ENCODE results near the gene TSPEAR.

TSPEAR gene

GRCh38 chr21:44720170-44720569 lies 8.8 kb upstream of the TSPEAR start:
- no peak for DNase-seq (ENCODE audit: low spot score)

GRCh38 chr21:44718571-44718970 lies 7.2 kb upstream of the TSPEAR start:
- no peak for DNase-seq (ENCODE audit: low spot score)

GRCh38 chr21:44718093-44718492 lies 6.7 kb upstream of the TSPEAR start:
- DNase-seq (ENCODE audit: low spot score) = no peak

- DNase-seq (ENCODE audit: low spot score) = no peak
Observed at GRCh38 chr21:44716984-44717383, 5.6 kb upstream of the TSPEAR start.

GRCh38 chr21:44714905-44715304 lies 3.5 kb upstream of the TSPEAR start:
- no peak for DNase-seq (ENCODE audit: low spot score)

GRCh38 chr21:44713846-44714245 lies 2.5 kb upstream of the TSPEAR start:
- no peak for DNase-seq (ENCODE audit: low spot score)

GRCh38 chr21:44713130-44713529 lies 1.8 kb upstream of the TSPEAR start:
- no peak for DNase-seq (ENCODE audit: low spot score)

GRCh38 chr21:44712203-44713028 lies 1.0 kb upstream of the TSPEAR start:
- DNase-seq (ENCODE audit: low spot score) = no peak

- DNase-seq (ENCODE audit: low spot score) = no peak
Observed at GRCh38 chr21:44710756-44711326, 531 bp downstream of the TSPEAR start.

- DNase-seq (ENCODE audit: low spot score) = no peak
Observed at GRCh38 chr21:44710294-44710665, 1.1 kb downstream of the TSPEAR start.

- no peak for DNase-seq (ENCODE audit: low spot score)
Observed at GRCh38 chr21:44709426-44710293, 1.7 kb downstream of the TSPEAR start.

GRCh38 chr21:44708866-44709425 lies 2.4 kb downstream of the TSPEAR start:
- no peak for DNase-seq (ENCODE audit: low spot score)

GRCh38 chr21:44708213-44708865 lies 3.0 kb downstream of the TSPEAR start:
- no peak for DNase-seq (ENCODE audit: low spot score)

GRCh38 chr21:44706706-44707581 lies 4.4 kb downstream of the TSPEAR start:
- DNase-seq (ENCODE audit: low spot score) = no peak

GRCh38 chr21:44706026-44706705 lies 5.2 kb downstream of the TSPEAR start:
- DNase-seq (ENCODE audit: low spot score) = no peak

- DNase-seq (ENCODE audit: low spot score) = no peak
Observed at GRCh38 chr21:44704636-44705001, 6.8 kb downstream of the TSPEAR start.

- no peak for DNase-seq (ENCODE audit: low spot score)
Observed at GRCh38 chr21:44703731-44704635, 7.4 kb downstream of the TSPEAR start.

GRCh38 chr21:44702973-44703730 lies 8.2 kb downstream of the TSPEAR start:
- DNase-seq (ENCODE audit: low spot score) = no peak

Measured in AG08395 (cell line).